Astrocyte (in vitro differentiated cells and primary cell): ENCODE results near the gene SMYD1. TPM values are rescaled to one million over a fixed set of nuclear protein-coding genes. Genes with fewer than 3 reads are reported as not detected.

ENCODE experiments used
- DNase-seq: peaks from one replicate; pipeline ENCODE4 v3.0.0-alpha.2; 2010; ENCODE audit warnings: low read depth
- FAIRE-seq: peaks from 2 replicates; lab custom pipeline; 2011; peaks lifted over from hg19 to GRCh38; lab: Jason Lieb, UNC
- H2AFZ ChIP-seq: 2 replicates; pipeline ENCODE4 v1.6.0; 2012; ENCODE audit warnings: low read depth, low read length, inconsistent platforms
- H3K27ac ChIP-seq: 2 replicates; pipeline ENCODE4 v1.5.1; 2011; ENCODE audit warnings: low read depth, low read length, inconsistent platforms
- H3K27me3 ChIP-seq: 2 replicates; pipeline ENCODE4 v1.6.0; 2011; ENCODE audit warnings: low read length, inconsistent platforms; ENCODE audit not compliant: insufficient read depth
- H3K36me3 ChIP-seq: 2 replicates; pipeline ENCODE4 v1.5.1; 2011; ENCODE audit warnings: low read length, inconsistent platforms; ENCODE audit not compliant: insufficient read depth
- H3K4me1 ChIP-seq: 2 replicates; pipeline ENCODE4 v1.5.1; 2011; ENCODE audit warnings: low read length, inconsistent platforms; ENCODE audit not compliant: insufficient read depth
- H3K4me2 ChIP-seq: 2 replicates; pipeline ENCODE4 v1.6.0; 2012; ENCODE audit warnings: low read length, inconsistent platforms
- H3K4me3 ChIP-seq: 2 replicates; pipeline ENCODE4 v1.5.1; 2011; ENCODE audit warnings: low read depth, mild to moderate bottlenecking, low read length, inconsistent platforms; ENCODE audit not compliant: insufficient read depth
- H3K79me2 ChIP-seq: 2 replicates; pipeline ENCODE4 v1.6.0; 2012; ENCODE audit warnings: mild to moderate bottlenecking, low read length, inconsistent platforms; ENCODE audit not compliant: insufficient read depth
- H3K9ac ChIP-seq: 2 replicates; pipeline ENCODE4 v1.6.0; 2012; ENCODE audit warnings: mild to moderate bottlenecking, low read length, inconsistent platforms
- H3K9me3 ChIP-seq: 2 replicates; pipeline ENCODE4 v1.5.1; 2012; ENCODE audit warnings: low read depth, mild to moderate bottlenecking, low read length, inconsistent platforms; ENCODE audit not compliant: insufficient read depth
- H4K20me1 ChIP-seq: 2 replicates; pipeline ENCODE4 v1.6.0; 2012; ENCODE audit warnings: low read length, inconsistent platforms; ENCODE audit not compliant: insufficient read depth
- H3K27ac Mint-ChIP-seq: one replicate; pipeline ENCODE4 v1.8.0; 2021; ENCODE audit warnings: mild to moderate bottlenecking, mixed read lengths; ENCODE audit not compliant: unreplicated experiment
- H3K27me3 Mint-ChIP-seq: one replicate; pipeline ENCODE4 v1.8.0; 2021; ENCODE audit warnings: low read depth, mixed read lengths; ENCODE audit not compliant: unreplicated experiment
- H3K36me3 Mint-ChIP-seq: one replicate; pipeline ENCODE4 v1.8.0; 2021; ENCODE audit warnings: low read depth, mixed read lengths; ENCODE audit not compliant: unreplicated experiment
- H3K4me1 Mint-ChIP-seq: one replicate; pipeline ENCODE4 v1.8.0; 2021; ENCODE audit warnings: low read depth, mixed read lengths; ENCODE audit not compliant: unreplicated experiment
- H3K4me3 Mint-ChIP-seq: one replicate; pipeline ENCODE4 v1.8.0; 2021; ENCODE audit warnings: mild to moderate bottlenecking, moderate library complexity, mixed read lengths; ENCODE audit not compliant: unreplicated experiment
- H3K9me3 Mint-ChIP-seq: one replicate; pipeline ENCODE4 v1.8.0; 2021; ENCODE audit warnings: mild to moderate bottlenecking, mixed read lengths; ENCODE audit not compliant: unreplicated experiment
- EZH2 ChIP-seq: IDR thresholded peaks from 2 replicates; pipeline ENCODE4 v1.6.1; 2012; ENCODE audit warnings: mild to moderate bottlenecking, low read length, inconsistent platforms; ENCODE audit not compliant: insufficient read depth
- total RNA-seq: library from RNA; stranded (reverse); gene quantifications from 2 replicates; pipeline ENCODE4 v1.2.1, GENCODE V29; 2021
- TF ChIP-seq, protein P1 (sequence below): IDR thresholded peaks from 2 replicates; pipeline ENCODE4 v1.5.1; 2011; ENCODE audit warnings: low read depth, mild to moderate bottlenecking, inconsistent platforms, low read length, moderate library complexity; ENCODE audit not compliant: insufficient read depth

The SMYD1 gene
- total RNA-seq, 1 donor from 2014 or later: not detected

DNA sequence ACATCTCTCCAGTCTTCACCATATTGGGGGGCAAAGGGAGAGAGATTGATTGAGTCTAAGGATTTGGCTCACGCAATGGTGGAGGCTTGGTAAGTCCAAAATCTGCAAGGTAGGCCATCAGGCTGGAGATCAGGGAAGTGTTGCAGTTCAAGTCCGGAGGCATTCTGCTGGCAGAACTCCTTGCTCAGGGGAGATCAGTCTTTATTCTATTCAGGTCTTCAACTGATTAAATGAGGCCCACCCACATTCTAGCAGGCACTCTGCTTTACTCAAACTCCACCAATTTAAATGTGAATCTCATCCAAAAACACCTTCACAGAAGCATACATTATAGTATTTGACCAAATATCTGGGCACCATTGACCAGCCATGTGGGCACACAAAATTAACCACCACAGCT is 21.4 kb downstream of the SMYD1 start:
- Mint-ChIP-seq H3K36me3 (no peaks in the 10 kb centered on the region), H3K4me3 (no peak overlapping the region), H3K27me3 (peaks cover 4% of the 10 kb centered on the region), H3K4me1 (peaks cover 8% of the 10 kb centered on the region), H3K27ac (no peak overlapping the region), H3K9me3 (no peaks in the 10 kb centered on the region)
- Histone ChIP-seq H3K27ac (no peak overlapping the region), H3K27me3 (no peaks in the 10 kb centered on the region), H3K4me3 (no peak overlapping the region), H3K9ac (no peak overlapping the region), H3K4me1 (no peaks in the 10 kb centered on the region), H3K79me2 (no peaks in the 10 kb centered on the region), H4K20me1 (no peaks in the 10 kb centered on the region), H3K36me3 (no peaks in the 10 kb centered on the region), H3K4me2 (no peak overlapping the region), H2AFZ (no peak overlapping the region), H3K9me3 (no peaks in the 10 kb centered on the region)
- FAIRE-seq (no peak), DNase-seq (no peak)
- TF ChIP-seq, protein P1, sequence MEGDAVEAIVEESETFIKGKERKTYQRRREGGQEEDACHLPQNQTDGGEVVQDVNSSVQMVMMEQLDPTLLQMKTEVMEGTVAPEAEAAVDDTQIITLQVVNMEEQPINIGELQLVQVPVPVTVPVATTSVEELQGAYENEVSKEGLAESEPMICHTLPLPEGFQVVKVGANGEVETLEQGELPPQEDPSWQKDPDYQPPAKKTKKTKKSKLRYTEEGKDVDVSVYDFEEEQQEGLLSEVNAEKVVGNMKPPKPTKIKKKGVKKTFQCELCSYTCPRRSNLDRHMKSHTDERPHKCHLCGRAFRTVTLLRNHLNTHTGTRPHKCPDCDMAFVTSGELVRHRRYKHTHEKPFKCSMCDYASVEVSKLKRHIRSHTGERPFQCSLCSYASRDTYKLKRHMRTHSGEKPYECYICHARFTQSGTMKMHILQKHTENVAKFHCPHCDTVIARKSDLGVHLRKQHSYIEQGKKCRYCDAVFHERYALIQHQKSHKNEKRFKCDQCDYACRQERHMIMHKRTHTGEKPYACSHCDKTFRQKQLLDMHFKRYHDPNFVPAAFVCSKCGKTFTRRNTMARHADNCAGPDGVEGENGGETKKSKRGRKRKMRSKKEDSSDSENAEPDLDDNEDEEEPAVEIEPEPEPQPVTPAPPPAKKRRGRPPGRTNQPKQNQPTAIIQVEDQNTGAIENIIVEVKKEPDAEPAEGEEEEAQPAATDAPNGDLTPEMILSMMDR: no peak
- TF ChIP-seq EZH2: no peak

DNA sequence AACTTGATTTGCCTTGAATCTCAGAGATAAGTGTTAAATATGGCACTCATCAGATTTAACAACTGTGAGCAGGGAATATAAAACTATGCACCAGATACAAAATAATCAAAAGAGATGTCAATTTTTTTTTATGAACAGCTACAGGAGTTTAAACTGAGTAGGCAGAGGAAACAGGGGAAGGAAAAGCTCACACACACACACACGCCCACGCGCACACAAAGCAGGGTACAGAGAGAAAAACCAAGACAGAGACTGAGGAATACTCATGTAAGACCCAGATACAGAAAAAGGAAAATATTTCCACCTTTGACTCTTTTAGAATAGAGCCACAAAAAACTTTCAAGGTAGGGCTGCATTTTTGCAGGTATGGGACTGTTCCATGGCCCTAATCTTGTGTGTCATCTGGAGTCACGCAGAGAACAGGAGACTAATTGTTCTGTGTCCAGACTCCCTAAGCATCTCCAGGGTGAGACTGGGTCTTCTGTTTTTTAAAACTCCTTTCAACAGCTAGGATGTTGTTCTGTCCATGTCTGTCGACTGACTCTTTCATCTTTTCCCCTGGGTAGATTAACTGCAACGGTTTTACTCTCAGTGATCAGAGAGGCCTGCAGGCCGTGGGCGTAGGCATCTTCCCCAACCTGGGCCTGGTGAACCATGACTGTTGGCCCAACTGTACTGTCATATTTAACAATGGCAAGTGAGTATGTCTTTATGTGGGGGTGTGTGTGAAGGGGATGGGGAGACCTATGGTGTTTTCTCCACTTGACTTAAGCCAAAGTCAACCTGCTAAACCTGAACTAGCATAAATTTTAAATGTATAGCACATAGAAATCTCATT is 23.0 kb downstream of the SMYD1 start:
- H2AFZ ChIP-seq: no peak overlapping the region
- peaks cover 7% of the 10 kb centered on the region for H3K27me3 Mint-ChIP-seq
- no peak for DNase-seq
- no peaks in the 10 kb centered on the region for H3K4me1 ChIP-seq
- no peaks in the 10 kb centered on the region for H3K36me3 Mint-ChIP-seq
- no peaks in the 10 kb centered on the region for H3K36me3 ChIP-seq
- no peaks in the 10 kb centered on the region for H4K20me1 ChIP-seq
- no peak overlapping the region for H3K4me2 ChIP-seq
- no peak overlapping the region for H3K9ac ChIP-seq
- no peak overlapping the region for H3K4me3 Mint-ChIP-seq
- no peak overlapping the region for H3K27ac Mint-ChIP-seq
- H3K79me2 ChIP-seq: no peaks in the 10 kb centered on the region
- H3K4me1 Mint-ChIP-seq: peaks cover 8% of the 10 kb centered on the region
- H3K9me3 ChIP-seq: no peaks in the 10 kb centered on the region
- no peaks in the 10 kb centered on the region for H3K9me3 Mint-ChIP-seq
- no peak overlapping the region for H3K27ac ChIP-seq
- no peaks in the 10 kb centered on the region for H3K27me3 ChIP-seq
- TF ChIP-seq EZH2: no peak
- TF ChIP-seq, protein P1: no peak
- FAIRE-seq: no peak
- H3K4me3 ChIP-seq: no peak overlapping the region

DNA sequence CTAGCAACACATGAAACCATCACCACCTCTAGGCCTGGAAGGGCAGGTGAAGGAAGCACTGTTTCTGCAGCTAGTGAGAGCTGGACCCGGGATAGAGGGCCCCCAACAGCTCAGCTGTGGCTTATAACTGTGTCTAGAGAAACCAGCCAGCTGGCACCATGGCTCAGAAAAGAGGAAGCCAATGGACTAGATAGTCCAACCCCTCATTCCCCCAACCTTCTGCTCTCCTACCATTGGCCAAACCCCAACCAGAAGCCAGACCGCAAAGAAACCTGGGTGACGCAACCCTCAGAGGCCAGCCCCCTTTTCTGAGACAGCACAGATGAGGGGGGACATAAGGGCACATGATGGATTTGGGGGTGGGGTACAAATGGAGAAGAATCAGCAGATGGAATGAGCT is 24.3 kb downstream of the SMYD1 start:
- Mint-ChIP-seq H3K4me3 (no peak overlapping the region), H3K27ac (no peak overlapping the region), H3K27me3 (peaks cover 14% of the 10 kb centered on the region), H3K4me1 (peaks cover 8% of the 10 kb centered on the region), H3K9me3 (no peaks in the 10 kb centered on the region), H3K36me3 (no peaks in the 10 kb centered on the region)
- H3K4me3 ChIP-seq: no peak overlapping the region
- H3K4me2 ChIP-seq: no peak overlapping the region
- no peak overlapping the region for H2AFZ ChIP-seq
- H3K36me3 ChIP-seq: no peaks in the 10 kb centered on the region
- no peak overlapping the region for H3K27ac ChIP-seq
- TF ChIP-seq EZH2: no peak
- TF ChIP-seq, protein P1: no peak
- H3K79me2 ChIP-seq: no peaks in the 10 kb centered on the region
- H3K9ac ChIP-seq: no peak overlapping the region
- no peaks in the 10 kb centered on the region for H3K27me3 ChIP-seq
- no peak for FAIRE-seq
- no peaks in the 10 kb centered on the region for H3K4me1 ChIP-seq
- no peaks in the 10 kb centered on the region for H4K20me1 ChIP-seq
- H3K9me3 ChIP-seq: no peaks in the 10 kb centered on the region
- DNase-seq: no peak
